Vagina (tissue), 2 donors: ENCODE measurements around the gene NELL1.

ENCODE experiments used
- CTCF ChIP-seq, 3 experiments: fragments of 450-650 bp in 2 of 3; fragments of 200-600 bp in 1 of 3; sonication (generic) in 1 of 3; IDR thresholded peaks; one replicate each; pipeline ENCODE4 v1.5.1; 2017 to 2019; ENCODE audit warnings: antibody characterized with exemption in 3 of 3, mild to moderate bottlenecking in 2 of 3, moderate library complexity in 2 of 3
- POLR2AphosphoS5 ChIP-seq, 2 donors: sonication (generic); formaldehyde crosslinking; IDR thresholded peaks; one replicate each; pipeline ENCODE4 v1.9.0; 2017; ENCODE audit warnings: antibody characterized with exemption in 2 of 2, mild to moderate bottlenecking in 2 of 2, low read depth in 1 of 2; ENCODE audit not compliant: insufficient read depth in 1 of 2

DNA sequence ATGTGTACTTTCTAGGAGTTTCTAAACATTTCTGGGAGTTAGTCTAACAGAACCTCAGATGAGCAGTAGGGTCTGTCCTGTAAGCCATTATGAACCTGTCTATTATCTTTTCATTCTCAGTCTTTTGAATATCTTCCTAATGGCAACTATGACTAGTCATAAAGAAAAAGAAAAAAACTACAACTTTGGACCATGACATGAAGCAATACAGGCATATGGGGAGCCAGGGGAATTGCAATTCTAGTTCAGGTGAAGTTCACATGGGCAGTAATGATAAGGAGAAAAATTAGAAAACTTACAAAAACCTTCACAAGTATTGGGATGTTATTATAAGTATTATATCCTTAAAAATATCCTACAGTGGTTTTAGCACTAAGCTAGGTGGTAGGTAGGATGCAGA lies 874.5 kb downstream of the NELL1 start:
- TF ChIP-seq CTCF (IDR thresholded peaks at IDR 0.05) (no peak), POLR2AphosphoS5 (IDR thresholded peaks at IDR 0.05; ENCODE audit: insufficient read depth in 1 of 2, low read depth in 1 of 2) (no peak)
